GM12891 (cell line): ENCODE results near the gene REXO5.

Experiments
- PAX5 ChIP-seq: IDR thresholded peaks from 2 replicates; pipeline ENCODE4 v1.6.1; 2011; ENCODE audit warnings: low read length, moderate library complexity, mild to moderate bottlenecking; ENCODE audit not compliant: insufficient read depth, severe bottlenecking
- POLR2A ChIP-seq: IDR thresholded peaks from 2 replicates; pipeline ENCODE4 v1.6.1; 2011; ENCODE audit warnings: low read depth, low read length, control low read depth
- POLR2AphosphoS5 ChIP-seq: IDR thresholded peaks from 2 replicates; pipeline ENCODE4 v1.6.1; 2011; ENCODE audit warnings: low read depth, low read length, control low read depth
- POU2F2 ChIP-seq: IDR thresholded peaks from 2 replicates; pipeline ENCODE4 v1.6.1; 2011; ENCODE audit warnings: low read depth, mild to moderate bottlenecking, control low read depth, low read length, moderate library complexity
- SPI1 ChIP-seq: IDR thresholded peaks from 2 replicates; pipeline ENCODE4 v1.6.1; 2011; ENCODE audit warnings: low read depth, low read length, control low read depth
- TAF1 ChIP-seq: IDR thresholded peaks from 2 replicates; pipeline ENCODE4 v1.6.1; 2011; ENCODE audit warnings: low read depth, low read length, control low read depth

DNA sequence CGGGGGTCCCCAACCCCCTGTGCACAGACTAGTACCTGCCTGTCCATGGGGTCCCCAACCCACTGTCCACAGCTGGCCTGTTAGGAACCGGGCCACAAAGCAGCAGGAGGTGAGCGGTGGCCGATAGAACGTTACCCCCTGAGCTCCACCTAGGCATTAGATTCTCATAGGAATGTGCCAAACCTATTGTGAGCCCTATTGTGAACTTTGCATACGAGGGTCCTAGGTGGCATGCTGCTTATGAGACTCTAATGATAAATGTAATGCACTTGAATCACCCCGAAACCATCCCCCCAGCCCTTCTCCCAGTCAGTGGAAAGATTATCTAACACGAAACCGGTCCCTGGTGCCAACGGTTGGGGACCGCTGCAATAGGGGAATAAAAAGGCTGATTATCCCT lies 1.5 kb downstream of the REXO5 start:
- TF ChIP-seq POLR2A (no peak), POLR2AphosphoS5 (no peak), SPI1 (no peak), POU2F2 (no peak), TAF1 (no peak), PAX5 (no peak)
